ENCODE data around the gene ZNF324.

DNA sequence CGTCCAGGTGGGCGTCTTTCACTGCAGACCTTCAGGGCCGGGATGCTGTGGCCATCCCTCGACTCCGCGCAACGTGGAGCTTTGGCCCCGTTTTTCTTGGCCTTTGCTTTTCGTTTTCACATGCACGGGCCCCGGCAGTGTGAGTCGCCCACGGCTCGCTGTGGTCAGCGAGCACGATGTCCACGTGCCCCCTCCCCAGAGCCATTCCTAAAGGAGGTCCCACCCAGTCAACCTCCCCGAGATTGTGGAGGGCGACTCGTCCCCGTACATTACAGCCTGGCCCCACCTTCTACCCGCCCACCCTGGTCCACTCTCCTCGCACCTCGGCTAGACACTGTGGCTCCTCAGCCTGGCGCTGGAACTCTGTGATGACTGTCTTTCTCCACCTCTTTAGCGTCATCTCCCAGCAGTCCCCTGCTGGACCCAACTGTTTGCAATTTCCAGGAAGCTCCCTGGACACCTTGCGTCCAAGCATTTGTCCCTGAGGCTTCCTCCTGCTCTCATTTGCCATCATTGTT, 9.7 kb downstream of the ZNF324 start:
- TF ChIP-seq, protein P1, sequence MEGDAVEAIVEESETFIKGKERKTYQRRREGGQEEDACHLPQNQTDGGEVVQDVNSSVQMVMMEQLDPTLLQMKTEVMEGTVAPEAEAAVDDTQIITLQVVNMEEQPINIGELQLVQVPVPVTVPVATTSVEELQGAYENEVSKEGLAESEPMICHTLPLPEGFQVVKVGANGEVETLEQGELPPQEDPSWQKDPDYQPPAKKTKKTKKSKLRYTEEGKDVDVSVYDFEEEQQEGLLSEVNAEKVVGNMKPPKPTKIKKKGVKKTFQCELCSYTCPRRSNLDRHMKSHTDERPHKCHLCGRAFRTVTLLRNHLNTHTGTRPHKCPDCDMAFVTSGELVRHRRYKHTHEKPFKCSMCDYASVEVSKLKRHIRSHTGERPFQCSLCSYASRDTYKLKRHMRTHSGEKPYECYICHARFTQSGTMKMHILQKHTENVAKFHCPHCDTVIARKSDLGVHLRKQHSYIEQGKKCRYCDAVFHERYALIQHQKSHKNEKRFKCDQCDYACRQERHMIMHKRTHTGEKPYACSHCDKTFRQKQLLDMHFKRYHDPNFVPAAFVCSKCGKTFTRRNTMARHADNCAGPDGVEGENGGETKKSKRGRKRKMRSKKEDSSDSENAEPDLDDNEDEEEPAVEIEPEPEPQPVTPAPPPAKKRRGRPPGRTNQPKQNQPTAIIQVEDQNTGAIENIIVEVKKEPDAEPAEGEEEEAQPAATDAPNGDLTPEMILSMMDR (IDR thresholded peaks at IDR 0.05), result no peak
- no peak for TF ChIP-seq POLR2A (IDR thresholded peaks at IDR 0.05)
- no peak for TF ChIP-seq EP300 (IDR thresholded peaks at IDR 0.05)
